H1 (cell line): Measurements from ENCODE around the gene CAPN15. TPM values are rescaled to one million over a fixed set of nuclear protein-coding genes. Genes with fewer than 3 reads are reported as not detected.

Source experiments
- CTCF ChIA-PET: fragments of 300-600 bp; sonication (Branson Sonifier 250); formaldehyde crosslinking; loops from one replicate; lab custom pipeline; 2021; ENCODE audit not compliant: partially characterized antibody; lab: Charles Lee
- POLR2A ChIA-PET: fragments of 300-600 bp; sonication (Branson Sonifier 250); formaldehyde crosslinking; loops from one replicate; lab custom pipeline; 2021; ENCODE audit warnings: inconsistent platforms; ENCODE audit not compliant: partially characterized antibody; lab: Charles Lee
- DNase-seq, 2 experiments: peaks; one replicate each; pipeline versions ENCODE4 v3.0.0 to v3.0.0-alpha.2; 2010 to 2022; ENCODE audit warnings: low spot score in 2 of 2, low read depth in 1 of 2, mixed read lengths in 1 of 2
- FAIRE-seq: peaks from 2 replicates; lab custom pipeline; 2011; peaks lifted over from hg19 to GRCh38; lab: Jason Lieb, UNC
- H2AFZ ChIP-seq: 2 replicates; pipeline ENCODE4 v1.8.1; 2012; ENCODE audit warnings: low read length, inconsistent platforms
- H2AK5ac ChIP-seq: 2 replicates; pipeline ENCODE4 v1.6.1; 2013; ENCODE audit warnings: low read depth, low read length
- H2BK120ac ChIP-seq: replicated peaks from 2 replicates; pipeline ENCODE3; 2013; ENCODE audit warnings: low read depth, low read length, inconsistent platforms
- H2BK12ac ChIP-seq: 2 replicates; pipeline ENCODE4 v1.6.1; 2013; ENCODE audit warnings: low read depth, low read length
- H2BK15ac ChIP-seq: 2 replicates; pipeline ENCODE4 v1.6.1; 2013; ENCODE audit warnings: low read length
- H2BK20ac ChIP-seq: 2 replicates; pipeline ENCODE4 v1.6.1; 2013; ENCODE audit warnings: low read length
- H2BK5ac ChIP-seq: 2 replicates; pipeline ENCODE4 v1.6.1; 2013; ENCODE audit warnings: low read depth, low read length
- H3K14ac ChIP-seq: 2 replicates; pipeline ENCODE4 v1.6.1; 2013; ENCODE audit warnings: inconsistent platforms; ENCODE audit not compliant: insufficient read length
- H3K18ac ChIP-seq: 2 replicates; pipeline ENCODE4 v1.6.1; 2013; ENCODE audit warnings: low read length; ENCODE audit errors: extremely low read depth
- H3K23ac ChIP-seq: 2 replicates; pipeline ENCODE4 v1.6.1; 2013; ENCODE audit warnings: inconsistent platforms; ENCODE audit not compliant: insufficient read length
- H3K23me2 ChIP-seq: 2 replicates; pipeline ENCODE4 v1.6.1; 2013; ENCODE audit warnings: low read depth, low read length
- H3K27ac ChIP-seq: 2 replicates; pipeline ENCODE4 v1.6.1; 2011; ENCODE audit warnings: low read depth, low read length, inconsistent platforms
- H3K27me3 ChIP-seq, 4 experiments: replicated peaks in 1 of 4; 1 replicate in 1 of 4; 2 replicates in 3 of 4; pipeline versions ENCODE4 v1.6.1 to v1.8.1; 2011 to 2013; ENCODE audit warnings: low read length in 3 of 4, mild to moderate bottlenecking in 3 of 4, inconsistent platforms in 2 of 4, mixed read lengths in 2 of 4, moderate library complexity in 1 of 4; ENCODE audit not compliant: control insufficient read depth in 3 of 4, insufficient read depth in 3 of 4; ENCODE audit errors: extremely low read depth in 1 of 4
- H3K36me3 ChIP-seq, 4 experiments: 2 replicates each; pipeline versions ENCODE4 v1.6.1 to v1.8.1; 2011 to 2013; ENCODE audit warnings: mild to moderate bottlenecking in 4 of 4, low read length in 3 of 4, moderate library complexity in 2 of 4, control low read depth in 1 of 4, inconsistent platforms in 1 of 4; ENCODE audit not compliant: insufficient read depth in 4 of 4, control insufficient read depth in 2 of 4
- H3K4ac ChIP-seq: replicated peaks from 2 replicates; pipeline ENCODE3; 2013; ENCODE audit warnings: low read length, low read depth, mixed read lengths, inconsistent platforms; ENCODE audit not compliant: insufficient read length
- H3K4me1 ChIP-seq, 4 experiments: replicated peaks in 1 of 4; 1 replicate in 1 of 4; 2 replicates in 3 of 4; pipeline versions ENCODE4 v1.6.1 to v1.8.1; 2011 to 2013; ENCODE audit warnings: low read length in 3 of 4, inconsistent platforms in 2 of 4, mixed read lengths in 1 of 4; ENCODE audit not compliant: insufficient read depth in 4 of 4, control insufficient read depth in 3 of 4
- H3K4me2 ChIP-seq, 2 experiments: 2 replicates each; pipeline versions ENCODE4 v1.6.1 to v1.8.1; 2011 to 2013; ENCODE audit warnings: low read depth in 2 of 2, low read length in 2 of 2, control low read depth in 1 of 2, inconsistent platforms in 1 of 2, mild to moderate bottlenecking in 1 of 2; ENCODE audit not compliant: insufficient read depth in 1 of 2
- H3K4me3 ChIP-seq, 4 experiments: fragments of 200-600, 300-600 bp in 1 of 4; sonication (generic), shearing (Covaris generic), sonication (Bioruptor Twin) in 1 of 4; 2 replicates each; pipeline versions ENCODE4 v1.5.1 to v1.8.1; 2011 to 2016; ENCODE audit warnings: low read length in 4 of 4, low read depth in 3 of 4, control low read depth in 2 of 4, inconsistent platforms in 2 of 4, mild to moderate bottlenecking in 2 of 4, mixed read lengths in 1 of 4, moderate library complexity in 1 of 4; ENCODE audit not compliant: insufficient read depth in 2 of 4; ENCODE audit errors: extremely low read depth in 1 of 4
- H3K56ac ChIP-seq: replicated peaks from 2 replicates; pipeline ENCODE3; 2013; ENCODE audit warnings: low read depth, mild to moderate bottlenecking, mixed read lengths, low read length, inconsistent platforms; ENCODE audit not compliant: insufficient read length
- H3K79me1 ChIP-seq: 2 replicates; pipeline ENCODE4 v1.6.1; 2013; ENCODE audit warnings: low read depth, low read length, control low read depth
- H3K79me2 ChIP-seq, 2 experiments: 2 replicates each; pipeline versions ENCODE4 v1.6.1 to v1.8.1; 2012 to 2013; ENCODE audit warnings: low read length in 2 of 2, mild to moderate bottlenecking in 2 of 2, inconsistent platforms in 1 of 2; ENCODE audit not compliant: insufficient read depth in 2 of 2, control insufficient read depth in 1 of 2
- H3K9ac ChIP-seq, 4 experiments: replicated peaks in 1 of 4; 1 replicate in 1 of 4; 2 replicates in 3 of 4; pipeline versions ENCODE4 v1.6.1 to v1.8.1; 2011 to 2013; ENCODE audit warnings: low read depth in 3 of 4, low read length in 3 of 4, control low read depth in 2 of 4, mild to moderate bottlenecking in 2 of 4, moderate library complexity in 2 of 4, inconsistent platforms in 1 of 4; ENCODE audit errors: extremely low read depth in 1 of 4
- H3K9me3 ChIP-seq, 2 experiments: 2 replicates each; pipeline versions ENCODE4 v1.6.1 to v1.8.1; 2012 to 2013; ENCODE audit warnings: mild to moderate bottlenecking in 2 of 2, moderate library complexity in 2 of 2, control low read depth in 1 of 2, inconsistent platforms in 1 of 2, low read depth in 1 of 2, low read length in 1 of 2, mixed read lengths in 1 of 2; ENCODE audit not compliant: insufficient read depth in 2 of 2
- H4K20me1 ChIP-seq, 2 experiments: replicated peaks in 1 of 2; 2 replicates each; pipeline versions ENCODE3 to v1.8.1; 2011 to 2013; ENCODE audit warnings: inconsistent platforms in 2 of 2, low read length in 2 of 2, mild to moderate bottlenecking in 1 of 2; ENCODE audit not compliant: insufficient read depth in 2 of 2, control insufficient read depth in 1 of 2
- H4K5ac ChIP-seq: 2 replicates; pipeline ENCODE4 v1.6.1; 2013; ENCODE audit warnings: low read length, low read depth, mixed read lengths, inconsistent platforms; ENCODE audit not compliant: insufficient read length
- H4K8ac ChIP-seq: 2 replicates; pipeline ENCODE4 v1.8.0; 2013; ENCODE audit warnings: mild to moderate bottlenecking, moderate library complexity, low read length, inconsistent platforms; ENCODE audit not compliant: insufficient read depth; ENCODE audit errors: extremely low read depth
- H4K91ac ChIP-seq: replicated peaks from 2 replicates; pipeline ENCODE3; 2013; ENCODE audit warnings: low read length, mixed read lengths, inconsistent platforms; ENCODE audit not compliant: insufficient read length
- BACH1 ChIP-seq: IDR thresholded peaks from 2 replicates; pipeline ENCODE4 v1.6.1; 2012; ENCODE audit warnings: low read length, improper control_type of control experiment
- CHD1 ChIP-seq: IDR thresholded peaks from 2 replicates; pipeline ENCODE4 v1.6.1; 2012; ENCODE audit warnings: low read depth, low read length, improper control_type of control experiment
- EGR1 ChIP-seq: IDR thresholded peaks from 2 replicates; pipeline ENCODE4 v1.6.1; 2011; ENCODE audit warnings: low read depth, low read length, borderline replicate concordance
- RNF2 ChIP-seq: fragments of 200-900, 300-1000 bp; sonication (generic); IDR thresholded peaks from 2 replicates; pipeline ENCODE4 v1.7.1; 2016; ENCODE audit warnings: borderline replicate concordance, low read depth, mild to moderate bottlenecking, antibody characterized with exemption, low read length; ENCODE audit not compliant: poor library complexity, severe bottlenecking; ENCODE audit errors: missing control alignments
- SAP30 ChIP-seq: fragments of 300-600 bp; sonication (generic); IDR thresholded peaks from 2 replicates; pipeline ENCODE4 v1.7.1; 2012; ENCODE audit warnings: low read length, moderate library complexity, mild to moderate bottlenecking, inconsistent platforms; ENCODE audit not compliant: insufficient read depth, insufficient replicate concordance
- TAF1 ChIP-seq: IDR thresholded peaks from 2 replicates; pipeline ENCODE4 v1.6.1; 2011; ENCODE audit warnings: mild to moderate bottlenecking, low read depth, low read length
- TBP ChIP-seq: IDR thresholded peaks from 2 replicates; pipeline ENCODE4 v1.6.1; 2011; ENCODE audit warnings: low read depth, low read length, improper control_type of control experiment
- TCF12 ChIP-seq: IDR thresholded peaks from 2 replicates; pipeline ENCODE4 v1.6.1; 2011; ENCODE audit warnings: low read depth, mild to moderate bottlenecking, low read length
- YY1 ChIP-seq: IDR thresholded peaks from 2 replicates; pipeline ENCODE4 v1.6.1; 2011; ENCODE audit warnings: low read depth, mild to moderate bottlenecking, low read length
- whole genome bisulfite sequencing, 2 experiments: shearing (Covaris generic) in 1 of 2; methylation state at CpG; one replicate each; pipeline versions ENCODE4 v1.1.6 to v1.1.7; 2013 to 2015; ENCODE audit warnings: low lambda C conversion rate in 2 of 2, mixed read lengths in 2 of 2, inconsistent platforms in 1 of 2, low coverage in 1 of 2, missing lambda C conversion rate in 1 of 2; ENCODE audit not compliant: insufficient replicate concordance in 2 of 2, insufficient coverage in 1 of 2, insufficient read length in 1 of 2; ENCODE audit errors: extremely low coverage in 1 of 2, missing lambda C conversion rate in 1 of 2; 5-methylcytosine and 5-hydroxymethylcytosine counted together
- polyA plus RNA-seq, 7 experiments: library from polyadenylated mRNA; depleted of rRNA in 3 of 7; stranded (reverse) in 5 of 7; unstranded in 2 of 7; fragments of >200 nt in 5 of 7; fragments of 200-250 nt in 2 of 7; gene quantifications; 1 replicate in 5 of 7; 2 replicates in 1 of 7; 4 replicates in 1 of 7; pipeline versions ENCODE4 v1.2.1 to v1.2.3, GENCODE V29; 2011 to 2013; ENCODE audit warnings: missing spikeins in 2 of 7, mixed read lengths in 2 of 7
- total RNA-seq: library from RNA; stranded (reverse); fragmentation: NEBNext Ultra II Directional; extraction: Animal tissue kit (Norgen Biotek cat#: 25700); gene quantifications from 2 replicates; pipeline ENCODE4 v1.2.1, GENCODE V29; 2021
- TF ChIP-seq, protein P1 (sequence below): IDR thresholded peaks from 2 replicates; pipeline ENCODE4 v1.6.1; 2011; ENCODE audit warnings: low read length, improper control_type of control experiment

Gene CAPN15
- total and polyA plus RNA-seq, 2 of the 8 experiments (the other 6 are each of a cell fraction or from before 2014, with no cell fraction given): 38.9 to 76.9 TPM

DNA sequence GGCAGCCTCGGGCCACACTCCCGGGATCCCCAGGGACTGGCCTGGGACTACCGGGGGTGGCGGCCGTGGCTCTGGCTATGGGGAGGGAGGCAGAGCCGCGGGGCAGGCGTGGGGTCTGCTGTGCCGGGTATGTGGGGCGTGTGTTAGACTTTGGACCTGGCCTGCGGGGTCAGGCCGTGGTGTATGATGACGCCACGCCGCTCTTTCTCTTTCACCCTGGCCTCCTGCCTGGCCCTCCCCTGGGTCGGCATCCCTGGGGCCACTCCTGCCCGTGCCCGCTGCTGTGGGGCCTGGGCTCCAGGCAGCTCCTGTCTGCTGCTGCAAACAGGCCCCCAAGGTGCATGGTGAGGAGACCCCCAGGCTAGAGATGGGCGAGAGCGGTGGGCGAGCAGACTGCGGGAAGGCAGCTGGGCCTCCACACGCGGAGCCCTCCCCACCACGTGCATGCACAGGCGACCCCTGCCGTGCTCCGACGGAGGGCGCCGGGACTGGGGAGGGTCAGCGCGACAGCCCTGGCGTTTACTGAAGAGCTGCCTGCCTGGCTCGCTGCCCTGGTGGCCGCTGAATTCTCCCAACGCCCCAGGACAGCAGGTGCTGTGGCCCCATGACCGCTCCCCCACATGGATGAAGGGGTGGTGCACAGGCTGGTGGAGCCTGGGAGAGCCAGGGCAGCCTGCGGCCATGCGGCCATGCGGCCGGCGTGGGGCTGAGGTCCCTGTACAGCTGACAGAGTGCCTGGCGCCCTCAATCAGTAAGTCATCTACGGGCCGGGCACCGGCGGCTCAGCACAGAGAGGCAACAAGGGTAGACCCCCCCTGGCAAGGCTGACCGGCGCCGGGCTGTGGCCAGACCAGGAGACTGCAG lies 16.0 kb downstream of the CAPN15 start:
- DNase-seq (no peak), FAIRE-seq (no peak)
- no peak overlapping the region for H4K8ac ChIP-seq
- peaks cover 0 to 9% of the 10 kb centered on the region in 2 experiments for H4K20me1 ChIP-seq
- peaks cover 0 to 29% of the 10 kb centered on the region in 2 experiments; a peak in 1 of 4 replicates for H3K79me2 ChIP-seq
- H3K23me2 ChIP-seq: no peaks in the 10 kb centered on the region
- H3K27me3 ChIP-seq: no peaks in the 10 kb centered on the region
- ChIA-PET POLR2A (interaction anchor here (0.9 to 2.2 kb wide), 6 partner anchors 12 to 142 kb away, joined by 3 to 4 read pairs (median 3); partner anchors contain the start of gene DECR2), CTCF (interaction anchor here (0.8 to 2.3 kb wide), 11 partner anchors 10 to 153 kb away, joined by 3 to 14 read pairs (median 3); no protein-coding TSS in a partner anchor)
- no peak overlapping the region for H4K5ac ChIP-seq
- H3K36me3 ChIP-seq: peaks cover 0 to 6% (median 0%) of the 10 kb centered on the region in 4 experiments; a peak in 2 of 8 replicates
- no peak overlapping the region for H2AK5ac ChIP-seq
- peaks cover 8% of the 10 kb centered on the region for H3K79me1 ChIP-seq
- no peak overlapping the region for H3K23ac ChIP-seq
- no peak overlapping the region; the same call in 1 of the 2 replicates for H3K27ac ChIP-seq
- WGBS, 2 experiments: 93% methylated on average over 45 of the region's 51 CpGs; no CpG with 5 or more reads in 1 of the 2 experiments
- no peaks in the 10 kb centered on the region; a peak in 1 of 4 replicates for H3K9me3 ChIP-seq
- no peak overlapping the region for H2AFZ ChIP-seq
- H2BK120ac ChIP-seq: no peak overlapping the region
- no peak overlapping the region for H3K18ac ChIP-seq
- no peak overlapping the region for H3K14ac ChIP-seq
- H2BK15ac ChIP-seq: no peak overlapping the region
- no peak overlapping the region for H3K4ac ChIP-seq
- no peak overlapping the region for H3K4me2 ChIP-seq
- H3K56ac ChIP-seq: no peak overlapping the region
- no peaks in the 10 kb centered on the region for H3K4me1 ChIP-seq
- H2BK12ac ChIP-seq: no peak overlapping the region
- no peak overlapping the region for H2BK20ac ChIP-seq
- H2BK5ac ChIP-seq: no peak overlapping the region
- H3K9ac ChIP-seq: no peak overlapping the region
- H4K91ac ChIP-seq: no peak overlapping the region
- H3K4me3 ChIP-seq: no peak overlapping the region
- TF ChIP-seq RNF2: no peak
- TF ChIP-seq, protein P1, sequence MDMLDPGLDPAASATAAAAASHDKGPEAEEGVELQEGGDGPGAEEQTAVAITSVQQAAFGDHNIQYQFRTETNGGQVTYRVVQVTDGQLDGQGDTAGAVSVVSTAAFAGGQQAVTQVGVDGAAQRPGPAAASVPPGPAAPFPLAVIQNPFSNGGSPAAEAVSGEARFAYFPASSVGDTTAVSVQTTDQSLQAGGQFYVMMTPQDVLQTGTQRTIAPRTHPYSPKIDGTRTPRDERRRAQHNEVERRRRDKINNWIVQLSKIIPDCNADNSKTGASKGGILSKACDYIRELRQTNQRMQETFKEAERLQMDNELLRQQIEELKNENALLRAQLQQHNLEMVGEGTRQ: no peak
- no peak for TF ChIP-seq BACH1
- no peak for TF ChIP-seq EGR1
- TF ChIP-seq TAF1: no peak
- no peak for TF ChIP-seq TCF12
- TF ChIP-seq YY1: no peak
- no peak for TF ChIP-seq SAP30
- no peak for TF ChIP-seq CHD1
- no peak for TF ChIP-seq TBP
